Stimulated activated CD4-positive, alpha-beta T cell treated with anti-CD3 and anti-CD28 coated beads, Interleukin-12 subunit alpha, Interleukin-12 subunit beta, amount 100 ng/mL, for 4 hours (primary cell): Measurements from ENCODE around the gene HACE1.

Experiments used
- DNase-seq: peaks from one replicate; pipeline ENCODE4 v3.0.0-alpha.2; 2020

HACE1 gene

GRCh38 chr6:104686550-104687175 is 173.1 kb downstream of the HACE1 start:
- no peak for DNase-seq

GRCh38 chr6:104685871-104686549 is 173.7 kb downstream of the HACE1 start:
- no peak for DNase-seq

- no peak for DNase-seq
These were observed 174.8 kb downstream of the HACE1 start for GRCh38 chr6:104684911-104685415.

DNA sequence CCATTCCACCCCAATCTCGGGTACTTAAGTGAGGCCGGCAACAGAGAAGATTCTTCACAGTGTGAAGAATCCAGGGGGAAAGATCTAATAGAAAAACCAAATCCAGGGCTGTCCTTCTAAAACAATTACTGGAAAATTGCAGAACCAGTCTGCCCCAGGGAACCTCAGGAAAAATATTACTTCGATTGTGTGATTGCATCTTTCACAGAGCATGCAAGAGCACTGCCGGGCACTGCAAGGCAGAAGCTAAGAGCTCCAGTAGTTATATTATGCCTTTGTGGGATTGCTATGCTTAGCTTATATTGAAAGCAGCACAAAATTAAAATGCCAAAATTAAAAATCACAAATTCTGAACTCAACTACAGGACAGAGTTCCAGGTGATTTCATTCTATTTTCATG is 175.9 kb downstream of the HACE1 start:
- DNase-seq: no peak

GRCh38 chr6:104682722-104683643 is 176.7 kb downstream of the HACE1 start:
- DNase-seq: peak; percentile 69

GRCh38 chr6:104680539-104680938 is 179.2 kb downstream of the HACE1 start:
- DNase-seq: no peak

- no peak for DNase-seq
These were observed 179.7 kb downstream of the HACE1 start for GRCh38 chr6:104679971-104680370.
